Measurements from ENCODE around the gene NCOA7. TPM values are rescaled to one million over a fixed set of nuclear protein-coding genes. Genes with fewer than 3 reads are reported as not detected.

Gene NCOA7
- total RNA-seq, 1 donor: 34.0 TPM

DNA sequence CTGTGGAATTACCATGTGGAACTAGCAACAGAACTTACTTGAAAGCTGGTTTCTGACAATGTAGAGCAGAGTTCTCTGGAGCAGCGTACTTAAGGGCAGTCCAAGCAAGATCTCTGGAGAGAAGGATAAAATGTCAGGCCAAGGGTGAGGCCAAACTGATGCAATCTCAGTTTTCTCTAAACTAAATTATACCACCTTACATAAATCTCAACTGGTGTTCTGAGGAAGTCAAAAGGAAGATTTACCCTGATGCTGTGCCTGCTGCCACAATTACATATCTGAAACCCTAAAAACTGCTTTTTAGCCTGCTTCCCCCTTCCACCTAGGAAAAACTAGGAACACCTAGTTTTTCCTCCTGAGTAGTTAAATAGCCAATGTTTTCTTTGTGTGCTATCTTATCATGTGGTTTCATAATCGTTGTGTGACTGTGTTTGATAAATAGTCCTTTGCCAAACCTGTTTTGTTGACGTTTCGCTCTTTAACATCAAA, 28.1 kb downstream of the NCOA7 start:
- Histone ChIP-seq H3K4me1 (ENCODE audit: insufficient read depth, low read length) (peaks cover 42% of the 10 kb centered on the region), H3K9me3 (ENCODE audit: low read depth, low read length) (no peaks in the 10 kb centered on the region), H4K20me1 (ENCODE audit: insufficient read depth, low read length) (no peaks in the 10 kb centered on the region), H3K4me2 (ENCODE audit: insufficient read depth, low read length) (peak overlapping the region; percentile 66), H3K4me3 (ENCODE audit: insufficient read depth, low read length) (peak overlapping the region; percentile 12), H3K79me2 (ENCODE audit: insufficient read depth, low read length) (peaks cover 18% of the 10 kb centered on the region), H3K36me3 (ENCODE audit: insufficient read depth, low read length) (peaks cover 10% of the 10 kb centered on the region), H3K27me3 (ENCODE audit: insufficient read depth, low read length) (no peaks in the 10 kb centered on the region), H3K27ac (ENCODE audit: low read depth, low read length) (peak overlapping the region; percentile 42), H2AFZ (ENCODE audit: low read length) (peak overlapping the region; percentile 62)
- TF ChIP-seq, protein P1, sequence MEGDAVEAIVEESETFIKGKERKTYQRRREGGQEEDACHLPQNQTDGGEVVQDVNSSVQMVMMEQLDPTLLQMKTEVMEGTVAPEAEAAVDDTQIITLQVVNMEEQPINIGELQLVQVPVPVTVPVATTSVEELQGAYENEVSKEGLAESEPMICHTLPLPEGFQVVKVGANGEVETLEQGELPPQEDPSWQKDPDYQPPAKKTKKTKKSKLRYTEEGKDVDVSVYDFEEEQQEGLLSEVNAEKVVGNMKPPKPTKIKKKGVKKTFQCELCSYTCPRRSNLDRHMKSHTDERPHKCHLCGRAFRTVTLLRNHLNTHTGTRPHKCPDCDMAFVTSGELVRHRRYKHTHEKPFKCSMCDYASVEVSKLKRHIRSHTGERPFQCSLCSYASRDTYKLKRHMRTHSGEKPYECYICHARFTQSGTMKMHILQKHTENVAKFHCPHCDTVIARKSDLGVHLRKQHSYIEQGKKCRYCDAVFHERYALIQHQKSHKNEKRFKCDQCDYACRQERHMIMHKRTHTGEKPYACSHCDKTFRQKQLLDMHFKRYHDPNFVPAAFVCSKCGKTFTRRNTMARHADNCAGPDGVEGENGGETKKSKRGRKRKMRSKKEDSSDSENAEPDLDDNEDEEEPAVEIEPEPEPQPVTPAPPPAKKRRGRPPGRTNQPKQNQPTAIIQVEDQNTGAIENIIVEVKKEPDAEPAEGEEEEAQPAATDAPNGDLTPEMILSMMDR (IDR thresholded peaks at IDR 0.05; ENCODE audit: extremely low read depth, low read depth, low read length): no peak
- DNase-seq (ENCODE audit: insufficient read length, low spot score, missing footprints): no peak

DNA sequence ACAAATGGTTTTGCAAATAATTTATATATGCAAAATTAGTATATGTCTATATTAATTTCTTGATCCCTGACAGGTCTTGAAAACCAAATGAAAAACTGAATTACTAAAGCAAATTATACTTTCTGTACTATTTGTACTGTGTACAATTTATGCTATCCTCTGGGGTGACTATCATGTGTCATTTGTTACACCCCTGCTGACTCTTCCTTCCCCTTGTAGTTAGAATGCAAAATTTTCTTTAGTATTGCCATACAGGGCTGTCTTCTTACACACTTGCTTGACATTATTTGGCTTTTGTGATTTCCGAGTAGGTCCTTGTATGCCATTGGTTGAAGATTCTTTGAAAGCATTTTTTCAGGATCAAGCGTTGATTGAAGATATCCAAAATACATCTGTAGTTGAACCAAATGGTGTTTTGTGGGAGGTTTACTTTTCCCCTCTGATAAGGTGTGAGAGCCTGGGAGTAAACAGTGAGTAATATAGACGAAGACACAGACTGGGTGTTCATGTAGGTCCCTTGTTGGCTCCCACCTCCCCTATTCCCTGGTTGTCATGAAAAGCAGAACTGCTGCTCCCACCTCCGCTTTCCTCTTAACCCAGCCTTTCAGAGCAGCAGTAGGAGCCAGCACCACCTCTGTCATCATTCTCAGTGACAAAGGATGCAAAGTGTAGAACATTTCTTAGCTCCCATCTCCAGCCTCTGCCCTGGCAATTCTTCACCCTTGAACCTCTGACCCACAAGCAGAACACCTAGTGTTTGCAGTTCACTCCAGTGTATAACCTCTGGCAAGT, 29.0 kb downstream of the NCOA7 start:
- no peak for DNase-seq (ENCODE audit: insufficient read length, low spot score, missing footprints)
- Histone ChIP-seq H3K9me3 (ENCODE audit: low read depth, low read length) (no peaks in the 10 kb centered on the region), H3K27me3 (ENCODE audit: insufficient read depth, low read length) (no peaks in the 10 kb centered on the region), H3K27ac (ENCODE audit: low read depth, low read length) (no peak overlapping the region), H3K36me3 (ENCODE audit: insufficient read depth, low read length) (peaks cover 10% of the 10 kb centered on the region), H3K4me1 (ENCODE audit: insufficient read depth, low read length) (peaks cover 37% of the 10 kb centered on the region), H3K4me2 (ENCODE audit: insufficient read depth, low read length) (no peak overlapping the region), H2AFZ (ENCODE audit: low read length) (no peak overlapping the region), H3K4me3 (ENCODE audit: insufficient read depth, low read length) (no peak overlapping the region), H4K20me1 (ENCODE audit: insufficient read depth, low read length) (no peaks in the 10 kb centered on the region), H3K79me2 (ENCODE audit: insufficient read depth, low read length) (peaks cover 13% of the 10 kb centered on the region)
- TF ChIP-seq, protein P1 (IDR thresholded peaks at IDR 0.05; ENCODE audit: extremely low read depth, low read depth, low read length): no peak

DNA sequence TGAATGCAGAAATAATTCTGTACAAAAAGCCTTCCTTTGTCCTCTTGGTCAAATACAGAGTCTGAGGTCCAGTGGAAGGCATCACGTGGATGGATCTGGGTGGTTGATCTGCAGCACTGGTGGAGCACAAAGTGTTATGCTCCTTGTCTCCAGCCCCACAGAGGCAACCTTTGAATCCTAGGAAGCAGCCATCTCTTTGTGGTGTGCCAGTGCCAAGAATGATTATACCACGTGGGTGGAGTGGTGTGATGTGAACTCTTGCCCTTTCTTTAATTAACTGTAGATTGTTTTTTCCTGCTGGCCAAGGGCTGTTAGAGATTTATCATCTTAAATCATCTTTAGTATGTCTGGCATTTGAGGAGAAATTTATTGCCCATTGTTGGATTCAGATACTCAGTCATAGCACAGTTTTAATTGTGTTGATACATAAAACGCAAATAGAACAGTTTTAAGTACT, 31.1 kb downstream of the NCOA7 start:
- H3K9me3 ChIP-seq (ENCODE audit: low read depth, low read length): no peaks in the 10 kb centered on the region
- no peak overlapping the region for H3K27ac ChIP-seq (ENCODE audit: low read depth, low read length)
- peaks cover 10% of the 10 kb centered on the region for H3K36me3 ChIP-seq (ENCODE audit: insufficient read depth, low read length)
- H4K20me1 ChIP-seq (ENCODE audit: insufficient read depth, low read length): no peaks in the 10 kb centered on the region
- no peaks in the 10 kb centered on the region for H3K27me3 ChIP-seq (ENCODE audit: insufficient read depth, low read length)
- TF ChIP-seq, protein P1 (IDR thresholded peaks at IDR 0.05; ENCODE audit: extremely low read depth, low read depth, low read length): no peak
- peaks cover 27% of the 10 kb centered on the region for H3K4me1 ChIP-seq (ENCODE audit: insufficient read depth, low read length)
- H2AFZ ChIP-seq (ENCODE audit: low read length): no peak overlapping the region
- H3K4me3 ChIP-seq (ENCODE audit: insufficient read depth, low read length): no peak overlapping the region
- H3K79me2 ChIP-seq (ENCODE audit: insufficient read depth, low read length): peaks cover 6% of the 10 kb centered on the region
- no peak for DNase-seq (ENCODE audit: insufficient read length, low spot score, missing footprints)
- H3K4me2 ChIP-seq (ENCODE audit: insufficient read depth, low read length): no peak overlapping the region

DNA sequence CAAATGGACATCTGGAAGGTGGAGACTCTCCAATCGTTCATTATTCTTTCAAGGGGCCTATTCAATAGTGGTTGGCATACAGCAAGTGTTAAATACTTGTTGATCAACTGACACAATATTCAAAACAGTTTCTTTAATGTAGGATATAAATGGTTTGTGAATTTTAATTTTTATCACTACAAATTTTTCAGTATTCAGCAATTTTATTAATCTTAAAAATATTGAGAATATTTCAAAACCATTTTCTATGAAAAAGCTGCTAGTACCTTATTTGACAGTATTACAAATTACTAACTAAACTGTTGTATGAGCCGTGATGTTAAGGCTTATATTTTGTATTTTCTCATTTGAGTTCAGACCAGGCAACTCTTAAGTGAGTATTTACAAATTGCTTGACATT, 32.4 kb downstream of the NCOA7 start:
- TF ChIP-seq, protein P1 (IDR thresholded peaks at IDR 0.05; ENCODE audit: extremely low read depth, low read depth, low read length): no peak
- H3K79me2 ChIP-seq (ENCODE audit: insufficient read depth, low read length): peaks cover 12% of the 10 kb centered on the region
- peaks cover 17% of the 10 kb centered on the region for H3K4me1 ChIP-seq (ENCODE audit: insufficient read depth, low read length)
- H3K4me2 ChIP-seq (ENCODE audit: insufficient read depth, low read length): no peak overlapping the region
- H3K27ac ChIP-seq (ENCODE audit: low read depth, low read length): no peak overlapping the region
- H3K4me3 ChIP-seq (ENCODE audit: insufficient read depth, low read length): no peak overlapping the region
- no peaks in the 10 kb centered on the region for H4K20me1 ChIP-seq (ENCODE audit: insufficient read depth, low read length)
- no peak for DNase-seq (ENCODE audit: insufficient read length, low spot score, missing footprints)
- H3K27me3 ChIP-seq (ENCODE audit: insufficient read depth, low read length): no peaks in the 10 kb centered on the region
- H3K36me3 ChIP-seq (ENCODE audit: insufficient read depth, low read length): peaks cover 10% of the 10 kb centered on the region
- H2AFZ ChIP-seq (ENCODE audit: low read length): no peak overlapping the region
- no peaks in the 10 kb centered on the region for H3K9me3 ChIP-seq (ENCODE audit: low read depth, low read length)
